ENCODE measurements around the gene MED27.

Gene MED27

GRCh38 chr9:131884222-131884621 is 195.4 kb downstream of the MED27 start:
- no peak for DNase-seq (ENCODE audit: low read depth in 2 of 2)

DNA sequence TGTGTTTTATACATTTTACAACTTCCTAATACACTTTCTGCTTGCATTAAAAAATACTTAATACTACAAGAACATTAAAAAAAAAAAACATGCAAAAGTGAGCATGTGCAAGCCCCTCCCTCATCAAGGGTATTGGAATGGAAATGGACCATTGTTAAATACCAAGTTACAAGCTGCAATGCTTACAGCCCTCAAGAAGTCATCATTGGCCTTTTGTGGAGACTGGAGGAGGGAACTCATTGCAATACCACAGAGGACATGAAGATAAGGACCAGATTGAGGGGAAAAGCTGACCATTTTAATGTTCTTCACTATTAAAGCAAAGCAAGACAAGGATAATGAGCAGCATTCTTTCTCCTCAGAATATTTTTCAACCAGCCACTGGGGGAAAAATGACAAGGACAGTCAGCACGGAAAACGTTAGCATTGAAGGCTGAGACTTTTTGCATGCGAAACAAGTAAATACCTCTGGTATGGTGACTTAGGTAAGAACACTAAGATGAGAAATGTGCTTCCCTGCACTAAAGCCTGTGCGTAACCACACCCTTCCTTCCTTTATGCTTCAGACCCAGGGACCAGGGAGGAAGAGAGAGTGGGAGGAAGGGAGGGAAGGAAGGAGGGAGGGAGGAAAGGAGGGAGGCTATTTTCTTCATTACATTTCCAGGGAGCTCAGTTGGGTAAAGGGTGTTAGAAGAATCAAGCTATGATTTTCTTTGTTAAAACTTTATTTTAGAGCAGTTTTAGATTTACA is 198.7 kb downstream of the MED27 start:
- no peak for DNase-seq (ENCODE audit: low read depth in 2 of 2)

DNA sequence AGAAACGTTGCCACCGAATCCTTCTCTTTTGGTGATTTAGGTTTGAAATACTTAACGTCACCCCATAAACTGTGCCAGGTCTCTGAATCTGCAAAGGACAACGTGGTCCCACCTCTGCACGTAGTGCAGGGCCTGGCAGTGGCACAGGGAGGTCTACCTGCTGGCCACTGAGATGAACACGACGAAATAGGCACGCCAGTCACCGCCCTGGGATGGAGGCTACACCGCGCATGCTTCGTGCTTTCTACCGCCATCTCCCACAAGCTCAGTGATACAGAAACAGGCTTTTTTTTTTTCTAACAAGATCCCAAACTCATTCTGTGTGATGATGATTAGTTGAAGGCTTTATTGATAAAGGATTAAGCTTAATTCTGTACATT is 199.8 kb downstream of the MED27 start:
- DNase-seq (ENCODE audit: low read depth in 2 of 2), result no peak

GRCh38 chr9:131879181-131879910 is 200.3 kb downstream of the MED27 start:
- DNase-seq (ENCODE audit: low read depth in 2 of 2), result no peak

DNA sequence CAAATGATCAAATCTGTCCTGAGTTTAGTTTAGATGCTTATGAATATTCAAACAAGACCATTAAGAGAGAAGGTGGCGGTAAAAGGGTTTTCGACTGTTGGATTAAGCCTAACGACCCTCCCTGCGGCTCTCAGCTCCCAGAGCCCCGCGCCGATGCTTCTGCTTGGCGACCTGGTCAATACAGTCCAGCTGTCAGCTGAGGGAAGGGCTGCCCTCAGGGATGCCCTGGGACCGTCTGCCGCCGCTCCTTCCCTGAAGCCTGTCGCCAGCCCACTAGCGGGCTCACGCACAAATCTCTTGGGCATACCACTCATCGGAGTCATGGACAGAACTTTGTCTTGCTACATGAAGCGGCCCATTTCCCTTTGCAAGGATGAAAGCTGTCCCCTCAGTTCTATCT is 203.2 kb downstream of the MED27 start:
- DNase-seq (ENCODE audit: low read depth in 2 of 2), result no peak

- DNase-seq (ENCODE audit: low read depth in 2 of 2), result no peak
These were observed 203.7 kb downstream of the MED27 start for GRCh38 chr9:131875828-131876485.

- no peak for DNase-seq (ENCODE audit: low read depth in 2 of 2)
These were observed 204.6 kb downstream of the MED27 start for GRCh38 chr9:131874916-131875670.

DNA sequence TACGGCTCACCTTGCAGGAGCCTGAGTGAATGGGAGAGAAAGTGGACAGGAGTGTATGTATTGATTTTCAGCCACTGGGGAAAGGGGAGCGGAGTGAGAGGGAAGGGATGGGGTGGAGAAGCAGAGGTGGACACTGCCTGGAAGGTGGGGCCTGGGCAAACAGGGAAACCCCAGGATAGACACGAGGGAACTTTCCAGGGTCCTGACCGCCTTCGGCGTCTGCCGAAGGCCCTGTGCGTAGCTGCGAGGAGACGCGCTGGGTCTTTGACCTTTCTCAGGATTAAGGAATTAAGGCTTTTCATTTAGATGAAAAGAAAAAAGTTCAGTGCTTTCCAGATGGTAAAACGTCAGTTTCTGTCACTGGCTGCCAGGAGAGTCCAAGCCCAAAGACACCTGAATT is 205.2 kb downstream of the MED27 start:
- no peak for DNase-seq (ENCODE audit: low read depth in 2 of 2)

- DNase-seq (ENCODE audit: low read depth in 2 of 2), result no peak
These were observed 205.7 kb downstream of the MED27 start for GRCh38 chr9:131873891-131874440.

- DNase-seq (ENCODE audit: low read depth in 2 of 2), result no peak
These were observed 206.3 kb downstream of the MED27 start for GRCh38 chr9:131873335-131873734.

DNA sequence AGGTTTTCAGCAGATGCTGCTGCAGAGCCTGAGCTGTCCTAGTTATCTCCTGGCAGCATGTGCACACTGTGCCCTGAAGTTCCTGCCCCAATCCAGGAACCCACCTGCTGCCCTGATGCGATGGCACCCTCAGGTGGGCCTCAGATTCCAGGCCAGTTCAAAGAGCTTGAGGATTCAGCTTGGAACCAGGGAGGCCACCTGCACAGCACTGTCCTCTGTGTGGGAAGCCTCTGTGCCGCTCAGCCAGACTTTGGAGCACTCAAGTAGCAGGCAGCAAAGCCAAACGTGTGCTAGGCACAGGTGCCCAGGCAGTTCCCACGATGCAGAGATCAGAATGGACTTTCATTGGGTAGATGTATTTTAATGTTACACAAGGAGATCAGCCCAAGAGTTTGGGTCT is 207.0 kb downstream of the MED27 start:
- no peak for DNase-seq (ENCODE audit: low read depth in 2 of 2)

DNA sequence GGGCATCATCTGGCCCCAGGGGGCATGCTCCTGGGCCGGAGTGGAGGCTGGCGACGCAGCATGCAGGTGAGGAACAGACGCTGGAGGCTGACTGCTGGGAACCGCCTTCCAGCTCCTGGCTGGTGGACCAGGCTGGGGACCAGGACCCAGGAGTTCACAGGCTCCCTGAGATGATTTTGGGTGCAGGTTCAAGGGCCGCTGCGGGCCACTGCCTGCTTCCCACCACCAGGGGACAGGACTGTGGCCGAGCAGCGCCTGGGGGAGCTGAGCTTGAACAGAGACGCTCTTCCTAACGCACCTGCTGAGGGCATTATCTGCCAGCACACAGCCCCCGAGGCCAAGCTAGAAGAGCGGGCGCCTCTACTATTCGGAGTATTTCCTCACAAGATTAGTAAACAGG is 207.7 kb downstream of the MED27 start:
- DNase-seq (ENCODE audit: low read depth in 2 of 2), result no peak

DNA sequence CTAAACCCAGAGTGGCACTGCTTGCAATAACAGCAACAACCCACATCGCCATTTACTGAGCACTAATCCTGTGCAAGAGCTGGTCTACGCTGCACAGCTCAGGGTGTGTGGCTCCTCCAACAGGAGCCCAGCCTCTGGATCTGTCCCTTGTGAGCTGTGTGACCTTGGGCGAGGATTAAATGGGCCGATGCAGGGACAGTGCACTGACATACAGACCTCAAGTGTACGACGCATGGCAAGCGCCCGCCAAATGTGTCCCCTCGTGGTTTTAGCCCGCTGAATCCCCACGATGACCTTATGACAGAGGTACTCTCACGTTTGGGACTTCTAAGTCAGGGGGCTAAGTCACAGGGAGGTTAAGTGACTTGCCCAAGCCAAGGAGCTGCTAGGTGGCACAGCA is 209.5 kb downstream of the MED27 start:
- DNase-seq (ENCODE audit: low read depth in 2 of 2), result no peak

DNA sequence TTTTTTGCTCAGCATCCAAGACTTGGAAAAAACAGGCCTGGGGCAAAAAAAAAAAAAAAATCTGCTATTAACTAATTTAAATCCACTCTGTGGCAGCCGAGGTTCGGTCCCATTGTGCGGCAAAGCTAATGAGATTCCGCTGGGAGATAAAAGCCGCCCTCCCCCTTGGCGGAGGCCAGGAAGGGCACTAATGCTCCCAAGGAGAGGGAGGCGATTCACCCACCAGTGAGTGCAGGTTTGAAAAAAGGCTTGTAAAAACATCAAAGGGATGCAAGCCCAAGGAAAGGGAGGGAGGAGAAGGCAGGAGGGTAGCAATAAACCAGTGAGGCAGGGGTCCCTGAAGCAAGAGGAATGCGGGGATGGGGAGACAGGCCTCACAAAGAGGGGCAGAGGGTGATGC is 210.3 kb downstream of the MED27 start:
- no peak for DNase-seq (ENCODE audit: low read depth in 2 of 2)

DNA sequence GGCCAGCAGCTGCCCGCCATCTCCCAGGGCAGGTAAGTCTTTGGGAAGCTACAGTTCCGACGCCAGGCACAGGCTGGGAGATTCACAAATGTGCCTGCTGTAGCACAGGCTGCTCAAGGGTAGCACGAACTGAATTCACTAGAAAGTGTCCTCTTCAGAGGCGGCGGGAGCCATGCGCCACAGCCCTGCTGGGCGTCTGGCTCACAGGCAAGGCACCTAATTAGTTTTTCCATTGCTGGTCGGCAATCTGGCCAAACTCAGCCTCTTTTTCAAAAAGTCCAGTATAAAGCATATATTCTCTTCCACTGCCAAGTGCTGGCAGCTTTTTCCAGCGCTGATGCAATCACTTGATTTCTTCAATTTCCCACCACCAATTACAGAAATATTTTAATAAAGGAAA is 210.9 kb downstream of the MED27 start:
- no peak for DNase-seq (ENCODE audit: low read depth in 2 of 2)

GRCh38 chr9:131867611-131868192 is 212.0 kb downstream of the MED27 start:
- DNase-seq (ENCODE audit: low read depth in 2 of 2), result no peak

DNA sequence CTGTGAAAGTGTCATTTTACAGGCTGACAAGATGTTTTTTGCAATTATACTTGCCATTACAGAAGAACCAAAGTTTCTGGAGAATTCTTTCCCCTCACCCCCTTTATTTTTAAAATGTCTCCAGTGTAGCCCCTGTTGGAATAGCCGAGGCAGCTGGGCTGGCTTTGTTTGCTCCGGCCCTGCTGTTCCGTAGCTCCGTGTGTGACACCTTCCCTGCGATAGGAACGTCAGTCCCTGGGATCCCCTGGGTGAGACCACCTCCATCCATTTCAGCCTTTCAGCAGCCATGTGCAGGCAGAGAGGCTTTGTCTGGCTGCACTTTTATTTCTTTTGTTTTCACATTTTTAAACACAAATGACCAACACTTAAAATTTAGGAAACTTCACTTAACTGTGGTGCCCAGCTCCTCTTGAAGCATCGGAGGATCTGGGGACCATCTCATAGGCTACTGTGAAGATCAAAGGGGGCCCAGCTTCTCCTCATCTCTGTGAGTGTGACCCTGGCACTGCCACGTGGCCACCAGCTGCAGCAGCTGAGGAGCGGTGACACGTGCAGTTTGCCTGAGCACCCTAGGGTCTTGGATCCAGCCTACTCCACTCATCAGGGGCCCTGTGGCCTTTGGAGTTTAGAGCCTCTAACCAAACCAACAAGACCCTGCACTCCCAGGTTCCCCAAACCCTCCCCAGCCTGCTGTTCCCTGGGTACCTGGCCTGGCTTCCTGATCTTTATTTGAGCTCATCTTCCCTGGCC is 214.0 kb downstream of the MED27 start:
- no peak for DNase-seq (ENCODE audit: low read depth in 2 of 2)

DNA sequence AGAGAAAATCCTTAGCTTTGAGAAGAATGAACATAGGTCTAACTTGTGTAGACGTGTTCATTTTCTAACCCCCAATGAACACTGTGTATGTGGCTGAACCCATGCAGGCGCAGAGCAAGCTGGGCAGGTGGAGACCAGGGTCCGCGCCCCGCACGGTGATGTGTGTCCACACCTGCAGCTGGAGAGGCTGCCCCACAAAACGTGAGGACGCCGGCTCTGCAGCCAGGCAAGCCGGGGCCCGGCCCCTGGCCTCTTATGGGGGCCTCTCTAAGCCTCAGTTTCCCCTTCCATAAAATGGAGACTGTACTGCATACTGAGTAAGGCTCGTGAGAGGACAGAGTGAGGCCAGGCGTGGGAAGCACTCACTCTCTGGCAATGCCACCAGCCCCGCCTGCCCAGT is 215.1 kb downstream of the MED27 start:
- no peak for DNase-seq (ENCODE audit: low read depth in 2 of 2)

DNA sequence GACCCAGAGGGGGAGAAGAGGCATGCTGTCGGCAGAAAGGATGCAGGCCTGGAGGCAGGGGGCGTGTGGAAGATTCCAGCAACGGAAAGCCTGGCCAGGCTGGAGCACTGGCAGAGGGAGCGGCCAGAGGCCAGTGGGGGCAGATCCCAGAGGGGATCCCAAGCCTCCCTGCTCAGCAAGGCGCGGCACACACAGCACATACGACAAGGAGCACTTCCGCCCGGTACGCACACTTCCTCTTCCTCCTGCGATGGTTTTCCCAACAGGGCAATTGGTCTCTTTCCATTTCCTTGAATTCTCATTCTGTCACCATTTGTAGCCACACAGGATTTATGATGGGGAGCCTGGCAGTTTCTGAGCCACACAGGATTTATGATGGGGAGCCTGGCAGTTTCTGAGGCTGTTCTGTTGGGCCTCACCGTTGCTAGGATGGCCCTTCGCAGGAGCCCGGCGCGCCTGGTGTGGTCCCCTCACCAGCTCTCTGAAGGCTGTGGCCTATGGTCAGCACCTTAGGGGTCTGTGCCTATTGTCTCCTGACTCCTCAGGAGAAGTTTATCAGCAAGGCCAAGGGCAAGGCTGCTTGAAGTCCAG is 216.3 kb downstream of the MED27 start:
- no peak for DNase-seq (ENCODE audit: low read depth in 2 of 2)

DNA sequence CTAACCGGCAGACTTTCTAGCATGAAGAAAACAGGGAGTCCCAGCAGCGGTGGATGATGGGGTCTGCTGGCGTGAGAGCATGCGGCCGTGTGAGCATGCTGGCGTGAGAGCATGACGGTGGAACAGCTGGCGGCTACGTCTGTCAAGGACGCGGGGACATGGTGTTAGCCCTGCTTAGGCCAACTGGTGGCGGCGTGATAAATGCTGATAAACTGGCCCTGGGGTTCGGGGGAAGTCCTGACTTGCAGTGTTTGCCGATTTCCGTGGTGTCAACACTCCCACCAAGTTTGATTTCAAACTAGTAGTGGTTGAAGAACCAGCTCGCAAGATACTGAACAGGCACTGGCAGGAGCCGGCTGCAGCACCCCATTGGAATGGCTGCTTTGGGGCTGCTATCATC is 217.4 kb downstream of the MED27 start:
- no peak for DNase-seq (ENCODE audit: low read depth in 2 of 2)
